NCI-H446 treated with DMSO at 0.1 percent for 48 hours (cell line): ENCODE results near the gene B9D2.
"Not testable (repeated sequence)": the region's sequence is repeated elsewhere in the genome, so short reads cannot be mapped to it uniquely, and the experiment has no call there.

Experiments
- DNase-seq: peaks from one replicate; lab custom pipeline; 2025; lab: John Stamatoyannopoulos, UW

B9D2 gene

GRCh38 chr19:41355035-41355434 lies 8.9 kb downstream of the B9D2 start:
- no peak for DNase-seq

GRCh38 chr19:41354343-41354953 lies 9.5 kb downstream of the B9D2 start:
- no peak for DNase-seq

- no peak for DNase-seq
These were observed 10.2 kb downstream of the B9D2 start, which contains the start of gene TGFB1 for GRCh38 chr19:41353466-41354342. Gene TGFB1, minus strand, starts transcription at chr19:41353922. Its CDS starts 878 bp downstream, at chr19:41353044.

GRCh38 chr19:41352609-41353465 lies 11.1 kb downstream of the B9D2 start:
- DNase-seq, result no peak

GRCh38 chr19:41352279-41352608 lies 11.7 kb downstream of the B9D2 start:
- DNase-seq, result no peak

- DNase-seq, result no peak
These were observed 12.4 kb downstream of the B9D2 start for GRCh38 chr19:41351339-41352245.

- no peak for DNase-seq
These were observed 13.1 kb downstream of the B9D2 start for GRCh38 chr19:41350735-41351338.

- DNase-seq, result not testable (repeated sequence)
These were observed 17.0 kb downstream of the B9D2 start for GRCh38 chr19:41346916-41347315.

GRCh38 chr19:41344162-41344561 lies 19.8 kb downstream of the B9D2 start:
- DNase-seq, result no peak

GRCh38 chr19:41341669-41342490 lies 22.1 kb downstream of the B9D2 start:
- no peak for DNase-seq

GRCh38 chr19:41339936-41340335 lies 24.0 kb downstream of the B9D2 start:
- no peak for DNase-seq

- DNase-seq, result no peak
These were observed 28.5 kb downstream of the B9D2 start for GRCh38 chr19:41335467-41335866.

- no peak for DNase-seq
These were observed 29.2 kb downstream of the B9D2 start for GRCh38 chr19:41334793-41335192.

- no peak for DNase-seq
These were observed 31.5 kb downstream of the B9D2 start for GRCh38 chr19:41332468-41332867.

- no peak for DNase-seq
These were observed 31.9 kb downstream of the B9D2 start for GRCh38 chr19:41332000-41332399.

- no peak for DNase-seq
These were observed 32.8 kb downstream of the B9D2 start for GRCh38 chr19:41330946-41331678.

- no peak for DNase-seq
These were observed 33.5 kb downstream of the B9D2 start for GRCh38 chr19:41330481-41330880.

GRCh38 chr19:41328842-41329225 lies 35.1 kb downstream of the B9D2 start:
- DNase-seq, result no peak

- DNase-seq, result no peak
These were observed 35.6 kb downstream of the B9D2 start for GRCh38 chr19:41328157-41328841.
